Thyroid gland (tissue), 4 donors: Measurements from ENCODE around the gene FRMD4B.

Experiments
- CTCF ChIP-seq, 6 experiments: fragments of 200-600 bp in 3 of 6; fragments of 450-650 bp in 3 of 6; sonication (generic) in 3 of 6; IDR thresholded peaks; one replicate each; pipeline ENCODE4 v1.5.1; 2016 to 2019; ENCODE audit warnings: antibody characterized with exemption in 6 of 6, mild to moderate bottlenecking in 2 of 6, inconsistent platforms in 1 of 6, moderate library complexity in 1 of 6
- POLR2A ChIP-seq, 2 donors: fragments of 450-650 bp; IDR thresholded peaks; one replicate each; pipeline ENCODE4 v1.6.1; 2017; ENCODE audit warnings: antibody characterized with exemption in 2 of 2, mild to moderate bottlenecking in 2 of 2, moderate library complexity in 1 of 2

- TF ChIP-seq CTCF (IDR thresholded peaks at IDR 0.05) (no peak), POLR2A (IDR thresholded peaks at IDR 0.05) (no peak)
These were observed 86.5 kb downstream of the FRMD4B start for GRCh38 chr3:69299344-69299743.
